HepG2 (cell line): ENCODE data around the gene IFT172. TPM values are rescaled to one million over a fixed set of nuclear protein-coding genes. Genes with fewer than 3 reads are reported as not detected.
A peak's percentile ranks its signal among the peaks of the same experiment; 100 is the strongest.

Experiments
- ESRRA ChIP-seq: sonication (generic); formaldehyde crosslinking; IDR thresholded peaks from 2 replicates; pipeline ENCODE4 v1.5.1; 2020; ENCODE audit warnings: mild to moderate bottlenecking, low read depth, missing genetic modification reagents
- FOXK2 ChIP-seq: fragments of 450-650 bp; IDR thresholded peaks from 2 replicates; pipeline ENCODE4 v1.6.1; 2016
- HDAC1 ChIP-seq: sonication (generic); formaldehyde crosslinking; IDR thresholded peaks from 2 replicates; pipeline ENCODE4 v1.5.1; 2020; ENCODE audit warnings: mild to moderate bottlenecking, missing genetic modification reagents
- KLF6 ChIP-seq: IDR thresholded peaks from 2 replicates; pipeline ENCODE4 v1.8.0; 2016; ENCODE audit warnings: missing biosample characterization, missing genetic modification reagents
- RFX3 ChIP-seq: IDR thresholded peaks from 2 replicates; pipeline ENCODE4 v1.6.1; 2016; ENCODE audit warnings: missing biosample characterization, missing genetic modification reagents
- TFDP1 ChIP-seq: IDR thresholded peaks from 2 replicates; pipeline ENCODE4 v1.6.1; 2016; ENCODE audit warnings: missing compliant biosample characterization, missing genetic modification reagents, borderline replicate concordance
- ZBTB33 ChIP-seq: sonication (generic); formaldehyde crosslinking; IDR thresholded peaks from 2 replicates; pipeline ENCODE4 v1.4.0; 2020; ENCODE audit warnings: missing genetic modification reagents
- ZC3H4 ChIP-seq: sonication (generic); formaldehyde crosslinking; IDR thresholded peaks from 2 replicates; pipeline ENCODE4 v1.4.0; 2020; ENCODE audit warnings: missing genetic modification reagents, borderline replicate concordance
- ZNF207 ChIP-seq: fragments of 450-650 bp; IDR thresholded peaks from 2 replicates; pipeline ENCODE4 v1.6.1; 2016; ENCODE audit warnings: antibody characterized with exemption, borderline replicate concordance
- ZNF44 ChIP-seq: sonication (generic); formaldehyde crosslinking; IDR thresholded peaks from 2 replicates; pipeline ENCODE4 v1.5.1; 2020; ENCODE audit warnings: mild to moderate bottlenecking, missing genetic modification reagents
- ZNF607 ChIP-seq: sonication (generic); formaldehyde crosslinking; IDR thresholded peaks from 2 replicates; pipeline ENCODE4 v1.5.1; 2020; ENCODE audit warnings: missing genetic modification reagents, mild to moderate bottlenecking, borderline replicate concordance
- polyA plus RNA-seq, 8 experiments: library from polyadenylated mRNA; depleted of rRNA in 3 of 8; stranded (reverse) in 7 of 8; unstranded in 1 of 8; fragments of >200 nt; fragmentation: Illumina TruSeq in 4 of 8; extraction: Trizol in 4 of 8; gene quantifications; 2 replicates each; pipeline versions ENCODE4 v1.2.1 to v1.2.3, GENCODE V29; 2011 to 2016; ENCODE audit warnings: low read depth in 4 of 8, missing spikeins in 1 of 8, mixed read lengths in 1 of 8; ENCODE audit not compliant: insufficient read depth in 1 of 8
- total RNA-seq, 5 experiments: library from RNA; depleted of rRNA; stranded (reverse); fragments of >200 nt; fragmentation: Illumina TruSeq; extraction: Trizol; gene quantifications; 2 replicates each; pipeline ENCODE4 v1.2.3, GENCODE V29; 2016; ENCODE audit warnings: low read depth in 1 of 5
- TF ChIP-seq, protein P1 (sequence below): sonication (generic); formaldehyde crosslinking; IDR thresholded peaks from 2 replicates; pipeline ENCODE4 v1.5.1; 2020; ENCODE audit warnings: mild to moderate bottlenecking, missing genetic modification reagents
- TF ChIP-seq, protein P2 (sequence below): sonication (generic); formaldehyde crosslinking; IDR thresholded peaks from 2 replicates; pipeline ENCODE4 v1.5.0; 2020; ENCODE audit warnings: missing genetic modification reagents, mild to moderate bottlenecking, borderline replicate concordance
- TF ChIP-seq, protein P3 (sequence below): sonication (generic); formaldehyde crosslinking; IDR thresholded peaks from 2 replicates; pipeline ENCODE4 v1.4.0; 2020; ENCODE audit warnings: missing genetic modification reagents
- TF ChIP-seq, protein P4 (sequence below): sonication (generic); formaldehyde crosslinking; IDR thresholded peaks from 2 replicates; pipeline ENCODE4 v1.5.0; 2020; ENCODE audit warnings: mild to moderate bottlenecking, missing genetic modification reagents, borderline replicate concordance

IFT172 gene
- total and polyA plus RNA-seq, 2 of the 13 experiments (the other 11 are each of a cell fraction or from before 2014, with no cell fraction given) = 21.6 to 35.7 TPM

GRCh38 chr2:27489498-27490397, at the start of gene IFT172 (continued):
- TF ChIP-seq, protein P1, sequence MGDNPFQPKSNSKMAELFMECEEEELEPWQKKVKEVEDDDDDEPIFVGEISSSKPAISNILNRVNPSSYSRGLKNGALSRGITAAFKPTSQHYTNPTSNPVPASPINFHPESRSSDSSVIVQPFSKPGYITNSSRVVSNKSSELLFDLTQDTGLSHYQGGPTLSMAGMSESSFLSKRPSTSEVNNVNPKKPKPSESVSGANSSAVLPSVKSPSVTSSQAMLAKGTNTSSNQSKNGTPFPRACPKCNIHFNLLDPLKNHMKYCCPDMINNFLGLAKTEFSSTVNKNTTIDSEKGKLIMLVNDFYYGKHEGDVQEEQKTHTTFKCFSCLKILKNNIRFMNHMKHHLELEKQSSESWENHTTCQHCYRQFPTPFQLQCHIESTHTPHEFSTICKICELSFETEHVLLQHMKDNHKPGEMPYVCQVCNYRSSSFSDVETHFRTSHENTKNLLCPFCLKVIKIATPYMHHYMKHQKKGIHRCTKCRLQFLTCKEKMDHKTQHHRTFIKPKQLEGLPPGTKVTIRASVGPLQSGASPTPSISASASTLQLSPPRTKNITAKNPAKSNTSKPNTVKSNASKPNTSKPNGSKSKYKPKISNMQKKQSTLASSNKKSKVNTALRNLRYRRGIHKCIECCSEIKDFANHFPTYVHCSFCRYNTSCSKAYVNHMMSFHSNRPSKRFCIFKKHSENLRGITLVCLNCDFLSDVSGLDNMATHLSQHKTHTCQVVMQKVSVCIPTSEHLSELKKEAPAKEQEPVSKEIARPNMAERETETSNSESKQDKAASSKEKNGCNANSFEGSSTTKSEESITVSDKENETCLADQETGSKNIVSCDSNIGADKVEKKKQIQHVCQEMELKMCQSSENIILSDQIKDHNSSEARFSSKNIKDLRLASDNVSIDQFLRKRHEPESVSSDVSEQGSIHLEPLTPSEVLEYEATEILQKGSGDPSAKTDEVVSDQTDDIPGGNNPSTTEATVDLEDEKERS (CRISPR knock-in tag) = peak; percentile 81
- TF ChIP-seq, protein P2, sequence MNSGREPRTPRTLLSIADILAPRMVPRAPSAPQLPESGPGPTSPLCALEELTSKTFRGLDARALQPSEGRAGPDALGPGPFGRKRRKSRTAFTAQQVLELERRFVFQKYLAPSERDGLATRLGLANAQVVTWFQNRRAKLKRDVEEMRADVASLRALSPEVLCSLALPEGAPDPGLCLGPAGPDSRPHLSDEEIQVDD = peak; percentile 90
- TF ChIP-seq, protein P3, sequence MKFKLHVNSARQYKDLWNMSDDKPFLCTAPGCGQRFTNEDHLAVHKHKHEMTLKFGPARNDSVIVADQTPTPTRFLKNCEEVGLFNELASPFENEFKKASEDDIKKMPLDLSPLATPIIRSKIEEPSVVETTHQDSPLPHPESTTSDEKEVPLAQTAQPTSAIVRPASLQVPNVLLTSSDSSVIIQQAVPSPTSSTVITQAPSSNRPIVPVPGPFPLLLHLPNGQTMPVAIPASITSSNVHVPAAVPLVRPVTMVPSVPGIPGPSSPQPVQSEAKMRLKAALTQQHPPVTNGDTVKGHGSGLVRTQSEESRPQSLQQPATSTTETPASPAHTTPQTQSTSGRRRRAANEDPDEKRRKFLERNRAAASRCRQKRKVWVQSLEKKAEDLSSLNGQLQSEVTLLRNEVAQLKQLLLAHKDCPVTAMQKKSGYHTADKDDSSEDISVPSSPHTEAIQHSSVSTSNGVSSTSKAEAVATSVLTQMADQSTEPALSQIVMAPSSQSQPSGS (CRISPR knock-in tag) = peak; percentile 85; the same call in 1 of the 2 replicates
- TF ChIP-seq ZNF44 (CRISPR knock-in tag) (peak; percentile 8; the same call in 1 of the 2 replicates), HDAC1 (peak; percentile 94; the same call in 1 of the 2 replicates), ZNF607 (CRISPR knock-in tag) (peak; percentile 86; the same call in 1 of the 2 replicates), ESRRA (CRISPR knock-in tag) (peak; percentile 79; the same call in 1 of the 2 replicates), RFX3 (CRISPR knock-in tag) (peak; percentile 92), ZC3H4 (CRISPR knock-in tag) (no peak), TFDP1 (CRISPR knock-in tag) (peak; percentile 86; the same call in 1 of the 2 replicates), ZNF207 (no peak), KLF6 (CRISPR knock-in tag) (peak; percentile 76), FOXK2 (peak; percentile 99), ZBTB33 (0 out of 2 replicates have a peak, but pooled peaks have one; percentile 7)
- TF ChIP-seq, protein P4, sequence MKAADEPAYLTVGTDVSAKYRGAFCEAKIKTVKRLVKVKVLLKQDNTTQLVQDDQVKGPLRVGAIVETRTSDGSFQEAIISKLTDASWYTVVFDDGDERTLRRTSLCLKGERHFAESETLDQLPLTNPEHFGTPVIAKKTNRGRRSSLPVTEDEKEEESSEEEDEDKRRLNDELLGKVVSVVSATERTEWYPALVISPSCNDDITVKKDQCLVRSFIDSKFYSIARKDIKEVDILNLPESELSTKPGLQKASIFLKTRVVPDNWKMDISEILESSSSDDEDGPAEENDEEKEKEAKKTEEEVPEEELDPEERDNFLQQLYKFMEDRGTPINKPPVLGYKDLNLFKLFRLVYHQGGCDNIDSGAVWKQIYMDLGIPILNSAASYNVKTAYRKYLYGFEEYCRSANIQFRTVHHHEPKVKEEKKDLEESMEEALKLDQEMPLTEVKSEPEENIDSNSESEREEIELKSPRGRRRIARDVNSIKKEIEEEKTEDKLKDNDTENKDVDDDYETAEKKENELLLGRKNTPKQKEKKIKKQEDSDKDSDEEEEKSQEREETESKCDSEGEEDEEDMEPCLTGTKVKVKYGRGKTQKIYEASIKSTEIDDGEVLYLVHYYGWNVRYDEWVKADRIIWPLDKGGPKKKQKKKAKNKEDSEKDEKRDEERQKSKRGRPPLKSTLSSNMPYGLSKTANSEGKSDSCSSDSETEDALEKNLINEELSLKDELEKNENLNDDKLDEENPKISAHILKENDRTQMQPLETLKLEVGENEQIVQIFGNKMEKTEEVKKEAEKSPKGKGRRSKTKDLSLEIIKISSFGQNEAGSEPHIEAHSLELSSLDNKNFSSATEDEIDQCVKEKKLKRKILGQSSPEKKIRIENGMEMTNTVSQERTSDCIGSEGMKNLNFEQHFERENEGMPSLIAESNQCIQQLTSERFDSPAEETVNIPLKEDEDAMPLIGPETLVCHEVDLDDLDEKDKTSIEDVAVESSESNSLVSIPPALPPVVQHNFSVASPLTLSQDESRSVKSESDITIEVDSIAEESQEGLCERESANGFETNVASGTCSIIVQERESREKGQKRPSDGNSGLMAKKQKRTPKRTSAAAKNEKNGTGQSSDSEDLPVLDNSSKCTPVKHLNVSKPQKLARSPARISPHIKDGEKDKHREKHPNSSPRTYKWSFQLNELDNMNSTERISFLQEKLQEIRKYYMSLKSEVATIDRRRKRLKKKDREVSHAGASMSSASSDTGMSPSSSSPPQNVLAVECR (CRISPR knock-in tag) = peak; percentile 99
